T47D (cell line): Measurements from ENCODE around the gene SLC41A3.

Experiments used
- DNase-seq, 2 experiments: peaks; one replicate each; pipeline versions ENCODE4 v3.0.0 to v3.0.0-alpha.2; 2011 to 2012; ENCODE audit warnings: low read depth in 1 of 2, low spot score in 1 of 2
- JUND ChIP-seq: IDR thresholded peaks from 2 replicates; pipeline ENCODE4 v1.6.1; 2012; ENCODE audit warnings: low read depth
- in situ Hi-C: cut with HindIII; loops from 2 replicates; pipeline ENCODE4 v1.10.0; 2016; ENCODE audit warnings: low sequenced_read_pairs, low pct_unique_long_range_greater_than_20kb

Gene SLC41A3

DNA sequence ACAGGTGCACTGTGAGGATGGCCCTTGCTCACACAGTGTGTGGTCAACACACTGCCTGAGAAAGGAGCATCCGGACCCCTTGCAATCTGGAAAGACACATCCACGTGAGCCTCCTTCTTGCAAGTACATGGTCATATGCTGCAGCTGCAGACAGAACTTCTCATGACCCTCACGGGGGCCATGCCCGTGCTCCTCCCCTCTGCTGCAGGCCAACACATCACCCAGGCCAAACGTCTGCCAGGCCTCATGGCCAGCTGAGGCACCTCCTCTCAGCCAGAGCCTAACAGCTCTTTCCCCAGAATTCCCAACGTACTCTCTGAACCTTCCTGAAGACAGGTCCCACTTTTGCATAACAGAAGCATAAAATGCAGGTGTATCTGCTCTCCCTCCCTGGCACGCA lies 25.3 kb downstream of the SLC41A3 start:
- no peak for TF ChIP-seq JUND
- no peak for DNase-seq
- in situ Hi-C loops, result no loop called here

GRCh38 chr3:126057936-126058335 lies 26.0 kb downstream of the SLC41A3 start:
- no peak for DNase-seq
- in situ Hi-C loops, result no loop called here
- no peak for TF ChIP-seq JUND

GRCh38 chr3:126057501-126057819 lies 26.5 kb downstream of the SLC41A3 start:
- in situ Hi-C loops, result no loop called here
- TF ChIP-seq JUND, result no peak
- no peak for DNase-seq

- DNase-seq, result peak in 1 of 2 experiments; percentile 9
- no peak for TF ChIP-seq JUND
- in situ Hi-C loops, result no loop called here
These were observed 27.0 kb downstream of the SLC41A3 start for GRCh38 chr3:126056681-126057500.

DNA sequence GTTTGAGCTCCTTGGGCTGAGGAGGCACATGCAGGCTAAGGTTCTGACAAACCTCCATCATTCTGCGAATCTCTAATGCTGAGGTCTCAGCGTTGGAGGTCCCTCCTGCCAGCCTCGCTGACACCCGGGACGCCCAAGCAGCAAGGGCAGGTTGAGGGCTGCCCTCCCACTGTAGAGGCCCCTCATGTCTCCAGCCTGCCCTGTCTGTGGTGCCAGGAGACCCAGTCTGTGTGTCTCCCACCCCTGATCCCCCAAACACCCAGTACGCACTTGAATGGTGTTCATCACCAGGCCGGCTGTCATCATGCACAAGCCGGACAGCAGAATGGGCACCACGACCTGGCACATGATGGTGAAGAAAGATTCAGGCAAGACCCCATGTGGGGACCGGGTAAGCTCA lies 27.8 kb downstream of the SLC41A3 start:
- in situ Hi-C loops, result no loop called here
- no peak for TF ChIP-seq JUND
- DNase-seq, result no peak

- in situ Hi-C loops, result no loop called here
- TF ChIP-seq JUND, result no peak
- no peak for DNase-seq
These were observed 29.1 kb downstream of the SLC41A3 start for GRCh38 chr3:126054870-126055269.

DNA sequence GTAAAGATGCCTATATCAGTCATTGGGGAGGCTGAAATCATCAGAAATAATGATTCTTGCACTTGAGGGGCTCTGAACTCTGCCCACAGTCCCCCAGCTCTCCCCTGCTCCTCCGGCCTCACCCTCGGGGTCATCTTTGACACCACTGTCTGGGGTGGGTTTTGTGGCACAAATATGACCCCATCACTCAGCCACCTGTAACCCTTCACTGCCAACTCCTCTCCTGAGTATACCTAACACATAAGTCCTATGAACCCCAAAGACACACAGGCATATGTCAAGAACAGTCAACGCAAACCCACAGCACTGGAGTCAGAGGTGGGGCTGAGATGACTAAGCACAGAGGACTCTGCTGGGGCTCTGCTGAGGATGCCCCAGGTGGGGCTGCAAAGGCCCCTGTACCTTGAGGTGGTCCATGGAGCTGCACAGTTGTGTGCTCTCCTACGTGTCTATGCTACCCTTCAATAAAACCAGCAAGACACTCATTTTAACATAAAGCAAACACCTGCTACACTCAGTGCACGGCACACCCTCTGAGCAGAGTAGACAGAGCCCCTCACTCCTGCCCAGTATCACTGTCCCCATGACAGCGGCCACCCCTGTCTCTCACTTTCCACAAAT lies 29.9 kb downstream of the SLC41A3 start:
- in situ Hi-C loops, result no loop called here
- no peak for TF ChIP-seq JUND
- DNase-seq, result no peak

GRCh38 chr3:126053513-126053912 lies 30.4 kb downstream of the SLC41A3 start:
- TF ChIP-seq JUND, result no peak
- DNase-seq, result no peak
- in situ Hi-C loops, result no loop called here

- in situ Hi-C loops, result no loop called here
- no peak for DNase-seq
- no peak for TF ChIP-seq JUND
These were observed 31.5 kb downstream of the SLC41A3 start for GRCh38 chr3:126052196-126053058.

DNA sequence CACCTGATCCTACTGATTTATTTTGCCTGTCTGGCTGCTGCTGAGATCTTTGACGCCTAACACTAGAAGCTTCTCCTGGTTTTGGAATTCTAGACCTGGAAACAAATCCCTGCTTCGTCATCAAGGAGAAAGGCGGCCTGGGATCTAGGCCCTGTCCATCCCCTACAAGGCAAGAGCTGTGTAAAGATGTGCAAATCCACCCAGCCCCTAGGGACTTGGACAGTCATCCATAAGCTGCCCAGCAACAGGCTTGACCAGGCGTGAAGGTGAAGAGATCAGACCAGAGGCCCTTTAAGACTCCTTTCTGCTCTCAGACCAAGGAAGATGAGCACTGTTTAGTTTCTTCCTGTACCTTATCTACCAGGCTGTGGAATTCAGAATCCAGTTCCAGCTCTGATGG lies 32.2 kb downstream of the SLC41A3 start:
- no peak for DNase-seq
- in situ Hi-C loops, result no loop called here
- no peak for TF ChIP-seq JUND

DNA sequence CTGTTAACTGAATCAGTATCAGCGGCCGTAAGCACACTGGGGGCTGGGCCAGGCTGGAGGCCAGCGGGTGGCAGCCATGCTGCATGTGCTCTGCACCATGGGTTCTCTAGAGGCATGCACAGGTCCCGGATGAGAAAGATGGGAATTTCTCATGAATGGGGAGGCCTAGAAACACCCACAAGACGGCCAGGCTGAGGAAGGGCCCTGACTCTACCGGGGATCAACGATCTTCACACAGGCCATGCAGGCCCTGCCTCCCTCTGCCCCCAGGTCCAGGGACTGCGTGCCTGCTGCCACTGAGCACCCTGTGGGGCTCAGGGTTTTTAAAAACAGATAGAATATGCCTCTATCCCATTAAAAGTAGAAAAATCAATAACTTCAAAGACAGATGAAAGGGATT lies 32.7 kb downstream of the SLC41A3 start:
- in situ Hi-C loops, result no loop called here

DNA sequence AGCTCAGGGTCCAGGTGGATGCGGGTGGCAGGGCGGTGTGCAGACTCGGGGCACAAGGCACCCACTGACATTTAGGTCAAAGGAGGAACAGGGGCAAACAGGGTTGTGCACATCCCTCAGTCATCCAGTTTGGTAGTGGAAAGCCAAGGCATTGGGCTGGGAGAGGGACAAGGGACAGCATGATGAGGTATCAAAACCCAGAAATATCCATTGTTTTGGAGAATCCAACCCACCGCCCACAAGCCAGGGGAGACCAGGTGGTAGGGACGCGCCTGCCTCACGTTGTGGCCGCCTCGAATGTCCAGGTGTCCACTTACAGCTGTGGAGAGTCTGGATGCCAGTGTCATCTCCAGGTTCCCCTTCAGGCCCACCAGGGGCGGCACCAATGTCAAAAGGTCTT lies 33.3 kb downstream of the SLC41A3 start:
- in situ Hi-C loops, result no loop called here
- no peak for TF ChIP-seq JUND

More for the DNA sequence above, 32.7 kb downstream of the SLC41A3 start:
- no peak for DNase-seq
- no peak for TF ChIP-seq JUND

DNA sequence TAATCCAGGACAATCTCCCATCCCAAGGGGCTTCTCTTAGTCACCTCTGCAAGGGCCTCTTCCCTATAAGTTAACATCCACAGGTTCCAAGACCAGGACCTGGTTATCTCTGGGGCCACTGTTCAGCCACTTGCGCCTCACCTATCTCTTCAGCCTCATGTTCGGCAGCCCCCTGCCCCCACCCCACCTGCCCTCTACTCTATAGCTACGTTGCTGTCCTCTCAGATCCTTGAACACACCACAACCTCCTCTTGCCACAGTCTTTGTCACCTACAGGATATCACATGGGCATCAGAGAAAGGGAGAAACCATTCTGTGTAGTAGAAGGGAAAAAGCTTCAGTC lies 33.9 kb downstream of the SLC41A3 start:
- no peak for DNase-seq
- no peak for TF ChIP-seq JUND
- in situ Hi-C loops, result no loop called here

More for the DNA sequence above, 33.3 kb downstream of the SLC41A3 start:
- no peak for DNase-seq
